ENCODE measurements around the gene AKIRIN2.

Gene AKIRIN2

DNA sequence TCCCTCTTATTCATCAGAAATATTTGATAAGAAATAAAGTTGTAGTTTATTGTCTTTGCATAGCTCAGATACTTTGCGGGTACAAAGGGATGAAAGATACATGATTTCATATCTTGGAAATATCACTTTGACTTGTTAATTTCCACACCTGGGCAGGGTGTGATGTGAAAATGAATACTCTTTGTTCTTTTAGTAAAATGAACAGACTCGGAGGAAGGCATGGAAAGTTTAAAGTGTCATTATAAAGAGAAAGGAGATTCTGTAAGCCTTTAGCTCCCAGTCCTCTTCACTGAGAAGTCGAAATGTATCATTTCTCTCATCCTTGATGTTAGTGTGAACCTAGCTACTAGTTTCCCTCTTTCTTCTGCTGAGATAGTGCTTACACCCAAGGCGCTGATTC is 36.7 kb upstream of the AKIRIN2 start:
- Histone ChIP-seq H3K36me3 (replicated peaks; ENCODE audit: insufficient read depth, low read length) (no peaks in the 10 kb centered on the region), H3K27ac (ENCODE audit: low read length) (no peak overlapping the region), H3K9me3 (replicated peaks; ENCODE audit: insufficient read depth, low read length) (no peaks in the 10 kb centered on the region), H2AFZ (ENCODE audit: low read length) (no peak overlapping the region), H4K20me1 (ENCODE audit: insufficient read depth, low read length) (no peaks in the 10 kb centered on the region), H3K4me3 (ENCODE audit: low read length) (no peak overlapping the region), H3K27me3 (replicated peaks; ENCODE audit: insufficient read depth, low read length) (no peaks in the 10 kb centered on the region), H3K4me1 (ENCODE audit: low read length) (peaks cover 4% of the 10 kb centered on the region; the same call in 1 of the 2 replicates), H3K79me2 (ENCODE audit: low read length) (no peaks in the 10 kb centered on the region), H3F3A (ENCODE audit: insufficient read depth, low read length) (no peaks in the 10 kb centered on the region), H3K9ac (ENCODE audit: low read length) (no peak overlapping the region), H3K9me2 (replicated peaks; ENCODE audit: insufficient read depth, low read length) (no peaks in the 10 kb centered on the region), H3K4me2 (ENCODE audit: low read depth, low read length) (no peak overlapping the region)
- TF ChIP-seq EZH2phosphoT487 (IDR thresholded peaks at IDR 0.05; ENCODE audit: low read length) = no peak
- no peak for TF ChIP-seq EZH2 (optimal IDR thresholded peaks at IDR 0.05; ENCODE audit: low read depth, low read length)
- no peak for TF ChIP-seq CTCF (IDR thresholded peaks at IDR 0.05; ENCODE audit: low read length)
- no peak for DNase-seq

GRCh38 chr6:87738000-87738399 is 36.0 kb upstream of the AKIRIN2 start:
- Histone ChIP-seq H3K4me2 (ENCODE audit: low read depth, low read length) (no peak overlapping the region), H3F3A (ENCODE audit: insufficient read depth, low read length) (no peaks in the 10 kb centered on the region), H3K4me3 (ENCODE audit: low read length) (no peak overlapping the region), H3K27ac (ENCODE audit: low read length) (no peak overlapping the region), H3K79me2 (ENCODE audit: low read length) (no peaks in the 10 kb centered on the region), H3K9me3 (replicated peaks; ENCODE audit: insufficient read depth, low read length) (no peaks in the 10 kb centered on the region), H3K36me3 (replicated peaks; ENCODE audit: insufficient read depth, low read length) (no peaks in the 10 kb centered on the region), H3K9me2 (replicated peaks; ENCODE audit: insufficient read depth, low read length) (no peaks in the 10 kb centered on the region), H3K9ac (ENCODE audit: low read length) (no peak overlapping the region), H2AFZ (ENCODE audit: low read length) (no peak overlapping the region), H3K27me3 (replicated peaks; ENCODE audit: insufficient read depth, low read length) (no peaks in the 10 kb centered on the region), H4K20me1 (ENCODE audit: insufficient read depth, low read length) (no peaks in the 10 kb centered on the region), H3K4me1 (ENCODE audit: low read length) (peaks cover 4% of the 10 kb centered on the region; the same call in 1 of the 2 replicates)
- TF ChIP-seq EZH2 (optimal IDR thresholded peaks at IDR 0.05; ENCODE audit: low read depth, low read length) (no peak), CTCF (IDR thresholded peaks at IDR 0.05; ENCODE audit: low read length) (no peak), EZH2phosphoT487 (IDR thresholded peaks at IDR 0.05; ENCODE audit: low read length) (no peak)
- no peak for DNase-seq

- no peak overlapping the region for H3K9ac ChIP-seq (ENCODE audit: low read length)
- H3K9me2 ChIP-seq (replicated peaks; ENCODE audit: insufficient read depth, low read length) = no peaks in the 10 kb centered on the region
- H3K4me2 ChIP-seq (ENCODE audit: low read depth, low read length) = no peak overlapping the region
- no peaks in the 10 kb centered on the region for H3F3A ChIP-seq (ENCODE audit: insufficient read depth, low read length)
- H2AFZ ChIP-seq (ENCODE audit: low read length) = no peak overlapping the region
- H3K36me3 ChIP-seq (replicated peaks; ENCODE audit: insufficient read depth, low read length) = no peaks in the 10 kb centered on the region
- H4K20me1 ChIP-seq (ENCODE audit: insufficient read depth, low read length) = no peaks in the 10 kb centered on the region
- no peak for TF ChIP-seq EZH2phosphoT487 (IDR thresholded peaks at IDR 0.05; ENCODE audit: low read length)
- TF ChIP-seq EZH2 (optimal IDR thresholded peaks at IDR 0.05; ENCODE audit: low read depth, low read length) = no peak
- TF ChIP-seq CTCF (IDR thresholded peaks at IDR 0.05; ENCODE audit: low read length) = no peak
- H3K4me3 ChIP-seq (ENCODE audit: low read length) = no peak overlapping the region
- no peak for DNase-seq
- H3K9me3 ChIP-seq (replicated peaks; ENCODE audit: insufficient read depth, low read length) = no peaks in the 10 kb centered on the region
- no peak overlapping the region for H3K27ac ChIP-seq (ENCODE audit: low read length)
- H3K27me3 ChIP-seq (replicated peaks; ENCODE audit: insufficient read depth, low read length) = no peaks in the 10 kb centered on the region
- peaks cover under 1% of the 10 kb centered on the region; the same call in 1 of the 2 replicates for H3K4me1 ChIP-seq (ENCODE audit: low read length)
- no peaks in the 10 kb centered on the region for H3K79me2 ChIP-seq (ENCODE audit: low read length)
Observed at GRCh38 chr6:87736809-87737540, 34.9 kb upstream of the AKIRIN2 start.
